Stimulated activated CD4-positive, alpha-beta T cell treated with anti-CD3 and anti-CD28 coated beads, Interleukin-1b, Interleukin-23, amount 100 ng/mL, for 1 hour (primary cell): Measurements from ENCODE around the gene AHNAK.
"Not testable (repeated sequence)": the region's sequence is repeated elsewhere in the genome, so short reads cannot be mapped to it uniquely, and the experiment has no call there.

Experiments
- DNase-seq, 2 donors: peaks; one replicate each; pipeline ENCODE4 v3.0.0-alpha.2; 2020; ENCODE audit warnings: low read depth in 2 of 2

Gene AHNAK

GRCh38 chr11:62532096-62532495, 14.5 kb downstream of the AHNAK start:
- no peak for DNase-seq

GRCh38 chr11:62516736-62517371, 29.8 kb downstream of the AHNAK start:
- DNase-seq = no peak

GRCh38 chr11:62514151-62514550, 32.5 kb downstream of the AHNAK start:
- DNase-seq = no peak

GRCh38 chr11:62513626-62514025, 33.0 kb downstream of the AHNAK start:
- DNase-seq = no peak

GRCh38 chr11:62512961-62513360, 33.6 kb downstream of the AHNAK start:
- DNase-seq = no peak

GRCh38 chr11:62508336-62509058, 38.1 kb downstream of the AHNAK start:
- DNase-seq = no peak

- no peak for DNase-seq
These were observed 39.5 kb downstream of the AHNAK start for GRCh38 chr11:62507125-62507422.

GRCh38 chr11:62506413-62507124, 40.0 kb downstream of the AHNAK start:
- no peak for DNase-seq

GRCh38 chr11:62505440-62506091, 41.0 kb downstream of the AHNAK start:
- no peak for DNase-seq

GRCh38 chr11:62505059-62505439, 41.6 kb downstream of the AHNAK start:
- no peak for DNase-seq

GRCh38 chr11:62504158-62504973, 42.2 kb downstream of the AHNAK start:
- no peak for DNase-seq

GRCh38 chr11:62502030-62502730, 44.4 kb downstream of the AHNAK start:
- DNase-seq = no peak

GRCh38 chr11:62501432-62501891, 45.1 kb downstream of the AHNAK start:
- DNase-seq = no peak

- DNase-seq = no peak
These were observed 46.0 kb downstream of the AHNAK start for GRCh38 chr11:62500650-62501030.

GRCh38 chr11:62499944-62500649, 46.5 kb downstream of the AHNAK start:
- DNase-seq = no peak

- DNase-seq = not testable (repeated sequence)
These were observed 47.2 kb downstream of the AHNAK start for GRCh38 chr11:62499311-62499943.

- DNase-seq = no peak
These were observed 47.9 kb downstream of the AHNAK start for GRCh38 chr11:62498492-62499286.

- DNase-seq = no peak
These were observed 48.6 kb downstream of the AHNAK start for GRCh38 chr11:62498031-62498430.
